NCI-H2107 treated with DMSO at 0.1 percent for 48 hours (cell line): Measurements from ENCODE around the gene SYNE1.

ENCODE experiments used
- DNase-seq: peaks from one replicate; lab custom pipeline; 2025; ENCODE audit not compliant: unreplicated experiment; lab: John Stamatoyannopoulos, UW

Gene SYNE1

GRCh38 chr6:152118224-152118623 is 518.9 kb downstream of the SYNE1 start:
- DNase-seq: no peak

GRCh38 chr6:152117156-152118133 is 519.7 kb downstream of the SYNE1 start:
- DNase-seq: no peak

DNA sequence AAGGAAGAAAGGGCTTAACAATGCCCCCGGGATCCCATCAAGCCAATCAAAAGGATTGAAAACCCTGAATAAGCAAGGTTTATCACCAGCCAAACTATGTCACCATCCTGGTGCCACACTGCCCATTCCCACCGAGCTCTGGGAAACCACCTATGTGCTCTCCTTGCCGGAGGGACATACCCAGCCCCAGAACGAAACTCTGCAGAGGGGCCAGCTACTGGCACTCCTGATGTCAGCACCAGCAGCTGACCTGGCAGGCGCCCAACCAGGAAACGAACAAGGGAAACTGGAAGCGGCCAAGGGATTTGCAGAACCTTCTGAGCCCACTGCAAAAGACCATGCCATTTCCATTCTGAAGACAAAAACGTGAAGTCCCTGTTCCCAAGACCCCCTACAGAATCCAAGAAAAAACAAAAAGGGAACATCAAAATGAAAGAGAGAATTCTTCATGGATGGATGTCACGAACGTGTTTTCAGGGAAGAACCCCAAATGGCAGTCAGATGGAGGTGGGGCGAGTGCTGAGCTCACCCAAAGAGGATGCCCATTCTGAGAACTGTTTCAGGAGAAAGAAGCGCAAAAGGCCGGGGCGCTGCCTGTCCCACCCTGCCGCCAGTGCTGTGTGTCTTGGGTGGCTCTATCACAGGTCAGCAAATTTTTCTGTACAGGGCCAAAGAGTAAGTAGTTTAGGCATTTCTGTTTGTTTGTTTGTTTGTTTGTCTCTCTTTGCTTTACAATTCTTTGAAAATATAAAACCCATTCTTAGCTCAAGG is 524.5 kb downstream of the SYNE1 start:
- no peak for DNase-seq

- DNase-seq: no peak
These were observed 526.0 kb downstream of the SYNE1 start for GRCh38 chr6:152110886-152111820.

DNA sequence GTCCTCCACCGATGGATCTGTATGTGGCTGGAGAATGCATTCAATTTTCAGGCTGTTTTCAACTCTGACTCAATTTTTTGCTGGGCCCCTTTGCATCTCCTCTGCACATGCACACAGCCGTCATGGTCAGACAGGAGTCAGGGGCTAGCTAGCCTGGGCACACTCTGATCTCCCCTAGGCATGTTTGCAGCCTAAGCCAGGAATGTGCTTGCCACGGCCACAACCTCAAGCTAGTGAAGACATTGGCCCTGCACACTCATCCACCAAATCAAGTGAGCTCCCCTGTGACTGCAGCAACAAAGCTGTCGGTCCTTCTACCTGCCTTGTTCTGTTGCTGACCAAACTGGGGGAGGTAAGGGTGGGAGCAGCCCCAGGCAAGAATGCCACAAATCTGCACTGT is 529.2 kb downstream of the SYNE1 start:
- DNase-seq: no peak

DNA sequence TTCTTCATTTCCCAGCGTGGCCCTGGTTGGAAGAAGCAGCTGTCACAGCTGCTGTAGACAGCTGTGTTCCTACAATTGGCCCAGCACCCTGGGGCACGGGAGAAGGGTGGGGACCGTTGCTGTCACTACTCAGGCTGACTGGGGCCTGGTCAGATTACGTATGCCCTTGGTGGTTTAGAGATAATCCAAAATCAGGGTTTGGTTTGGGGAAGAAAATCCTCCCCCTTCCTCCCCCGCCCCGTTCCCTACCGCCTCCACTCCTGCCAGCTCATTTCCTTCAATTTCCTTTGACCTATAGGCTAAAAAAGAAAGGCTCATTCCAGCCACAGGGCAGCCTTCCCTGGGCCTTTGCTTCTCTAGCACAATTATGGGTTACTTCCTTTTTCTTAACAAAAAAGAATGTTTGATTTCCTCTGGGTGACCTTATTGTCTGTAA is 537.0 kb downstream of the SYNE1 start:
- no peak for DNase-seq

DNA sequence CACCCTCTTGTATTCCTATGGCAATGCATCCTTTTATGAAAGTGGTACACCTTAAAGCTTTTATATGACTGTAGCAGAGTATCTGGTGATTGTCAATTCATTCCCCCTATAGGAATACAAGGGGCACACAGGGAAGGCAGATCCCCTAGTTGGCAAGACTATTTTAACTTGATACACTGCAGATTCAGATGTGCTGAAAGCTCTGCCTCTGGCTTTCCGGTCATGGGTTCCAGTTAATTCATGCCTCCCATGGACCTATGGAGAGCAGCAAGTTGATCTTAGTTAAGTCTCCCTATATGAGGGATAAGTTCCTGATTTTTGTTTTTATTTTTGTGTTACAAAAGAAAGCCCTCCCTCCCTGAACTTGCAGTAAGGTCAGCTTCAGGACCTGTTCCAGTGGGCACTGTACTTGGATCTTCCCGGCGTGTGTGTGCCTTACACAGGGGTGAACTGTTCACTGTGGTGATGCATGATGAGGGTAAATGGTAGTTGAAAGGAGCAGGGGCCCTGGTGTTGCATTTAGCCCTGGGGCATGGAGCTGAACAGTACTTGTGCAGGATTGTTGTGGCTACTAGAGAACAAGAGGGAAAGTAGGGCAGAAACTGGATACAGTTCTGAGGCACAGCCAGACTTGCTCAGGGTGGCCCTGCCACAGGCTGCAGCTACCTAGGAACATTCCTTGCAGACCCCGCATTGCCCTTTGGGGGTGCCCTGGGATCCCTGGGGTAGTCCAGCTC is 537.5 kb downstream of the SYNE1 start:
- no peak for DNase-seq

DNA sequence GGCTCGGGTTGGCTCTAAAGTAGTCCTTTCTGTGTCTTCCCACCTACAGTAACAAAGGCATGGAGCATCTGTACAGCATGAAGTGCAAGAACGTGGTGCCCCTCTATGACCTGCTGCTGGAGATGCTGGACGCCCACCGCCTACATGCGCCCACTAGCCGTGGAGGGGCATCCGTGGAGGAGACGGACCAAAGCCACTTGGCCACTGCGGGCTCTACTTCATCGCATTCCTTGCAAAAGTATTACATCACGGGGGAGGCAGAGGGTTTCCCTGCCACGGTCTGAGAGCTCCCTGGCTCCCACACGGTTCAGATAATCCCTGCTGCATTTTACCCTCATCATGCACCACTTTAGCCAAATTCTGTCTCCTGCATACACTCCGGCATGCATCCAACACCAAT is 538.5 kb downstream of the SYNE1 start:
- DNase-seq: no peak

- no peak for DNase-seq
These were observed 540.2 kb downstream of the SYNE1 start for GRCh38 chr6:152096863-152097496.

DNA sequence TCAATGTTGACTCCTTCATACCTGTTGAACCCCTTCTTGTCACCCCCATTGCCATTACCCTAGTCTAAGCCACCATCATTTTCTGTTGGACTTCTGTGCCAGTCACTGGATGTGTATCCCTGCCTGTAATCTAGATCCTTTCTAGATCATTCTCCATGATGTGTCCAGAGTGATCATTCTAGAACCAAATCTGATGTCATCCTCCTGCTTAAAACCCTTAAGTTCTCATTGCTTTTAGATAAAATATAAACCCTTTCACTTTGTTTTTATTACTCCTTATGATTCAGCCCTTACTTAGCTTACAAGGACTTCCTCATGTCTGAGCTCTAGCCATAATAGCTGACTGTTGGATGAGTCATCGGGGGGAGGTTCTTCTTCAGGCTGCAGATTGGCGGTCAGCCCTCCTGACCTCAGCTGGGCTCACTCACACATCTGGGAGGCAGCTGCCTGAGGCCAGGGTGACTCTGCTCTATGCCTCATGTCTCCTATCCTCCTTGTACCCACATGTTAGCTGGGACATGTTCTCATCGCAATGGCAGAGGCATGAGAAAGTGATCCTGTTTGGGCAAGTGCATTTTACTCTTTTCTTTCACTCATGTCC is 542.1 kb downstream of the SYNE1 start:
- no peak for DNase-seq

GRCh38 chr6:152094276-152094675 is 542.9 kb downstream of the SYNE1 start:
- no peak for DNase-seq

GRCh38 chr6:152093711-152094110 is 543.5 kb downstream of the SYNE1 start:
- no peak for DNase-seq

- DNase-seq: no peak
These were observed 545.3 kb downstream of the SYNE1 start for GRCh38 chr6:152091851-152092341.

GRCh38 chr6:152091201-152091600 is 546.0 kb downstream of the SYNE1 start:
- no peak for DNase-seq

GRCh38 chr6:152089992-152090391 is 547.2 kb downstream of the SYNE1 start:
- DNase-seq: no peak

DNA sequence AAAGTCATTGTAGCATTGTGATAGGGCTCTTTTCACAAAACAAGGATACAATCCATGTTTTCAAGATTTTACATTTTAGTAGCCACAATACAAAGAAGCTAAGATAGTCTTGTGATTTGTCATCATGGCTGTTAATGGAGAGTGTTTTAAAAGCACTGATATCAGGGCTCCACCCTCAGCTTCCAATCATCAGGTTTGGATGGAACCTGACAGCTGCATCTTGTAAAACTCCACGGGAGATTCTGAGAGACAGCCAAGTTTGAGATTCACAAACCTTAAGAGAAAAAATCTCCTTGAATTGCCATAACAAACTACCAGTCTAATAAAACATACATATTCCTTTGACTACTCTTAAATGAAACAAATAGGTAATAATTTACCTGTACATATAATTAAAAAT is 549.5 kb downstream of the SYNE1 start:
- no peak for DNase-seq

GRCh38 chr6:152087096-152087495 is 550.1 kb downstream of the SYNE1 start:
- DNase-seq: no peak

- no peak for DNase-seq
These were observed 550.8 kb downstream of the SYNE1 start for GRCh38 chr6:152086223-152086873.
